HEK293T (cell line): ENCODE measurements around the gene LHB.
A peak's percentile ranks its signal among the peaks of the same experiment; 100 is the strongest.

Source experiments
- CTCF ChIA-PET: fragments of 350-600 bp; formaldehyde crosslinking; extraction: SDS; loops from one replicate; lab custom pipeline; 2021; ENCODE audit warnings: antibody characterized with exemption, inconsistent platforms; lab: Yijun Ruan, JAX
- POLR2A ChIA-PET: fragments of 350-600 bp; formaldehyde crosslinking; extraction: SDS; loops from one replicate; lab custom pipeline; 2020; ENCODE audit warnings: antibody characterized with exemption, inconsistent platforms; lab: Yijun Ruan, JAX
- DNase-seq: peaks from one replicate; pipeline ENCODE4 v3.0.0; 2012; ENCODE audit warnings: mixed read lengths; ENCODE audit errors: extremely low spot score
- ARNT ChIP-seq: fragments of 450-650 bp; IDR thresholded peaks from 2 replicates; pipeline ENCODE4 v1.6.1; 2017; ENCODE audit warnings: mild to moderate bottlenecking
- BHLHE40 ChIP-seq: fragments of 450-650 bp; IDR thresholded peaks from 2 replicates; pipeline ENCODE4 v1.6.1; 2016; ENCODE audit warnings: mild to moderate bottlenecking, moderate library complexity, borderline replicate concordance
- CTBP1 ChIP-seq: fragments of 450-650 bp; IDR thresholded peaks from 2 replicates; pipeline ENCODE4 v1.6.1; 2016; ENCODE audit warnings: borderline replicate concordance
- ELF4 ChIP-seq: fragments of 450-650 bp; IDR thresholded peaks from 2 replicates; pipeline ENCODE4 v1.6.1; 2017; ENCODE audit warnings: antibody characterized with exemption
- FOXA1 ChIP-seq: fragments of 450-650 bp; IDR thresholded peaks from 2 replicates; pipeline ENCODE4 v1.6.1; 2016; ENCODE audit warnings: mild to moderate bottlenecking
- FOXK2 ChIP-seq: fragments of 450-650 bp; IDR thresholded peaks from 2 replicates; pipeline ENCODE4 v1.6.1; 2016; ENCODE audit warnings: mild to moderate bottlenecking
- FOXM1 ChIP-seq: fragments of 450-650 bp; IDR thresholded peaks from 2 replicates; pipeline ENCODE4 v1.6.1; 2017; ENCODE audit warnings: mild to moderate bottlenecking, borderline replicate concordance
- HDGF ChIP-seq: fragments of 450-650 bp; IDR thresholded peaks from 2 replicates; pipeline ENCODE4 v1.6.1; 2017; ENCODE audit warnings: antibody characterized with exemption, borderline replicate concordance
- L3MBTL2 ChIP-seq: fragments of 450-650 bp; conservative IDR thresholded peaks from 2 replicates; pipeline ENCODE4 v1.6.1; 2016; ENCODE audit warnings: mild to moderate bottlenecking
- LEF1 ChIP-seq: fragments of 450-650 bp; IDR thresholded peaks from 2 replicates; pipeline ENCODE4 v1.6.1; 2017; ENCODE audit warnings: mild to moderate bottlenecking, borderline replicate concordance
- NFRKB ChIP-seq: fragments of 450-650 bp; IDR thresholded peaks from 2 replicates; pipeline ENCODE4 v1.6.1; 2016; ENCODE audit warnings: mild to moderate bottlenecking, moderate library complexity
- PKNOX1 ChIP-seq: fragments of 450-650 bp; IDR thresholded peaks from 2 replicates; pipeline ENCODE4 v1.6.1; 2016
- SP1 ChIP-seq: fragments of 450-650 bp; IDR thresholded peaks from 2 replicates; pipeline ENCODE4 v1.6.1; 2017
- SUZ12 ChIP-seq: fragments of 450-650 bp; IDR thresholded peaks from 2 replicates; pipeline ENCODE4 v1.6.1; 2016; ENCODE audit warnings: mild to moderate bottlenecking
- TARDBP ChIP-seq: fragments of 450-650 bp; IDR thresholded peaks from 2 replicates; pipeline ENCODE4 v1.6.1; 2016
- ZNF384 ChIP-seq: fragments of 450-650 bp; IDR thresholded peaks from 2 replicates; pipeline ENCODE4 v1.6.1; 2016

Gene LHB

GRCh38 chr19:49004964-49005614 lies 11.8 kb downstream of the LHB start:
- TF ChIP-seq ZNF384 = no peak
- no peak for TF ChIP-seq BHLHE40
- no peak for TF ChIP-seq NFRKB
- no peak for TF ChIP-seq SUZ12
- no peak for TF ChIP-seq SP1
- no peak for TF ChIP-seq ARNT
- no peak for TF ChIP-seq LEF1
- TF ChIP-seq FOXK2 = no peak
- TF ChIP-seq L3MBTL2 = no peak
- no peak for TF ChIP-seq FOXM1
- no peak for TF ChIP-seq HDGF
- TF ChIP-seq TARDBP = no peak
- TF ChIP-seq FOXA1 = no peak
- TF ChIP-seq PKNOX1 = no peak
- no peak for TF ChIP-seq ELF4
- TF ChIP-seq CTBP1 = no peak
- CTCF ChIA-PET = no interaction called here
- DNase-seq = no peak
- POLR2A ChIA-PET = no interaction called here

- CTCF ChIA-PET = no interaction called here
- DNase-seq = no peak
- TF ChIP-seq SUZ12 (no peak), ELF4 (no peak), ARNT (no peak), TARDBP (no peak), FOXA1 (no peak), PKNOX1 (no peak), SP1 (no peak)
- POLR2A ChIA-PET = no interaction called here
Measured at GRCh38 chr19:49004133-49004532, 12.8 kb downstream of the LHB start.

- DNase-seq = peak; percentile 72
- POLR2A ChIA-PET = interaction anchor here (0.7 to 1.2 kb wide), 3 partner anchors 9 to 66 kb away, joined by 3 to 4 read pairs (median 3); no protein-coding TSS in a partner anchor
- CTCF ChIA-PET = interaction anchor here (0.6 to 1.7 kb wide), 14 partner anchors 9 to 744 kb away, joined by 3 to 16 read pairs (median 4); a partner anchor contains a TSS
- no peak for TF ChIP-seq PKNOX1
- no peak for TF ChIP-seq FOXK2
- TF ChIP-seq NFRKB = no peak
- no peak for TF ChIP-seq TARDBP
- no peak for TF ChIP-seq ZNF384
- no peak for TF ChIP-seq FOXA1
- TF ChIP-seq ARNT = no peak
- no peak for TF ChIP-seq L3MBTL2
- TF ChIP-seq BHLHE40 = no peak
- TF ChIP-seq ELF4 = no peak
- TF ChIP-seq LEF1 = no peak
- TF ChIP-seq CTBP1 = no peak
- no peak for TF ChIP-seq HDGF
Measured at GRCh38 chr19:48999481-49000325, 17.2 kb downstream of the LHB start.

- DNase-seq = peak; percentile 63
- TF ChIP-seq ARNT (no peak), ELF4 (no peak), TARDBP (no peak), FOXA1 (no peak), ZNF384 (no peak), LEF1 (no peak), L3MBTL2 (no peak), SP1 (no peak)
- POLR2A ChIA-PET = interaction anchor here (1.0 to 1.3 kb wide), 2 partner anchors 71 to 76 kb away, joined by 3 read pairs; no protein-coding TSS in a partner anchor
- CTCF ChIA-PET = interaction anchor here (0.9 to 1.7 kb wide), 7 partner anchors 8 to 210 kb away, joined by 3 to 5 read pairs (median 4); no protein-coding TSS in a partner anchor
Measured at GRCh38 chr19:48997972-48998371, 18.9 kb downstream of the LHB start.

- no peak for DNase-seq
- no peak for TF ChIP-seq TARDBP
- TF ChIP-seq FOXK2 = no peak
- TF ChIP-seq SP1 = no peak
- TF ChIP-seq CTBP1 = no peak
- no peak for TF ChIP-seq PKNOX1
- TF ChIP-seq ARNT = no peak
- TF ChIP-seq NFRKB = no peak
- no peak for TF ChIP-seq L3MBTL2
- TF ChIP-seq BHLHE40 = no peak
- no peak for TF ChIP-seq ELF4
- no peak for TF ChIP-seq SUZ12
- no peak for TF ChIP-seq FOXM1
- no peak for TF ChIP-seq LEF1
- no peak for TF ChIP-seq HDGF
- TF ChIP-seq FOXA1 = no peak
- POLR2A ChIA-PET = interaction anchor here (1.2 to 2.3 kb wide), 13 partner anchors 10 to 184 kb away, joined by 3 to 12 read pairs (median 6); partner anchors contain the start of genes BAX, BCAT2 and PPP1R15A
- CTCF ChIA-PET = interaction anchor here (0.6 to 3.5 kb wide), 11 partner anchors 11 to 247 kb away, joined by 3 to 26 read pairs (median 5); partner anchors contain the start of gene IZUMO1
Measured at GRCh38 chr19:48994035-48994386, 22.9 kb downstream of the LHB start.
